NCI-H146 (cell line): ENCODE measurements around the gene DCHS2.

ENCODE experiments used
- DNase-seq: peaks from one replicate; lab custom pipeline; 2025; lab: John Stamatoyannopoulos, UW

Gene DCHS2

GRCh38 chr4:154454710-154455109 is 36.9 kb downstream of the DCHS2 start:
- DNase-seq = no peak

GRCh38 chr4:154452798-154453346 is 38.7 kb downstream of the DCHS2 start:
- no peak for DNase-seq

- DNase-seq = no peak
Measured at GRCh38 chr4:154450966-154451365, 40.6 kb downstream of the DCHS2 start.

GRCh38 chr4:154444958-154445357 is 46.6 kb downstream of the DCHS2 start:
- no peak for DNase-seq

GRCh38 chr4:154441982-154442381 is 49.6 kb downstream of the DCHS2 start:
- no peak for DNase-seq

GRCh38 chr4:154441124-154441523 is 50.5 kb downstream of the DCHS2 start:
- no peak for DNase-seq

GRCh38 chr4:154439224-154439623 is 52.4 kb downstream of the DCHS2 start:
- DNase-seq = no peak

GRCh38 chr4:154435895-154436294 is 55.7 kb downstream of the DCHS2 start:
- no peak for DNase-seq

- DNase-seq = no peak
Measured at GRCh38 chr4:154433543-154433942, 58.1 kb downstream of the DCHS2 start.

- no peak for DNase-seq
Measured at GRCh38 chr4:154429176-154429575, 62.4 kb downstream of the DCHS2 start.

- no peak for DNase-seq
Measured at GRCh38 chr4:154427149-154427548, 64.5 kb downstream of the DCHS2 start.

- DNase-seq = no peak
Measured at GRCh38 chr4:154425514-154425913, 66.1 kb downstream of the DCHS2 start.

GRCh38 chr4:154424810-154425484 is 66.7 kb downstream of the DCHS2 start:
- DNase-seq = no peak

- no peak for DNase-seq
Measured at GRCh38 chr4:154422152-154422551, 69.4 kb downstream of the DCHS2 start.

- DNase-seq = no peak
Measured at GRCh38 chr4:154421618-154422017, 70.0 kb downstream of the DCHS2 start.

- DNase-seq = no peak
Measured at GRCh38 chr4:154417373-154417673, 74.3 kb downstream of the DCHS2 start.

- DNase-seq = no peak
Measured at GRCh38 chr4:154416190-154416547, 75.4 kb downstream of the DCHS2 start.

- DNase-seq = no peak
Measured at GRCh38 chr4:154415313-154415712, 76.3 kb downstream of the DCHS2 start.

- no peak for DNase-seq
Measured at GRCh38 chr4:154414796-154415195, 76.8 kb downstream of the DCHS2 start.

- DNase-seq = no peak
Measured at GRCh38 chr4:154414371-154414770, 77.2 kb downstream of the DCHS2 start.

- DNase-seq = no peak
Measured at GRCh38 chr4:154407443-154407842, 84.2 kb downstream of the DCHS2 start.

GRCh38 chr4:154406018-154406795 is 85.4 kb downstream of the DCHS2 start:
- DNase-seq = no peak

- peak; percentile 2 for DNase-seq
Measured at GRCh38 chr4:154399259-154399974, 92.2 kb downstream of the DCHS2 start.
